Stimulated activated CD4-positive, alpha-beta T cell treated with anti-CD3 and anti-CD28 coated beads, Interleukin-1b, Interleukin-23, amount 100 ng/mL, for 4 hours (primary cell): ENCODE data around the gene LAPTM4A.
A peak's percentile ranks its signal among the peaks of the same experiment; 100 is the strongest.
"Not testable (repeated sequence)": the region's sequence is repeated elsewhere in the genome, so short reads cannot be mapped to it uniquely, and the experiment has no call there.

ENCODE experiments used
- DNase-seq, 2 donors: peaks; one replicate each; pipeline ENCODE4 v3.0.0-alpha.2; 2020; ENCODE audit warnings: low read depth in 2 of 2

The LAPTM4A gene

GRCh38 chr2:20050646-20051531 lies 539 bp downstream of the LAPTM4A start:
- peak in 1 of 2 donors; percentile 13 for DNase-seq

DNA sequence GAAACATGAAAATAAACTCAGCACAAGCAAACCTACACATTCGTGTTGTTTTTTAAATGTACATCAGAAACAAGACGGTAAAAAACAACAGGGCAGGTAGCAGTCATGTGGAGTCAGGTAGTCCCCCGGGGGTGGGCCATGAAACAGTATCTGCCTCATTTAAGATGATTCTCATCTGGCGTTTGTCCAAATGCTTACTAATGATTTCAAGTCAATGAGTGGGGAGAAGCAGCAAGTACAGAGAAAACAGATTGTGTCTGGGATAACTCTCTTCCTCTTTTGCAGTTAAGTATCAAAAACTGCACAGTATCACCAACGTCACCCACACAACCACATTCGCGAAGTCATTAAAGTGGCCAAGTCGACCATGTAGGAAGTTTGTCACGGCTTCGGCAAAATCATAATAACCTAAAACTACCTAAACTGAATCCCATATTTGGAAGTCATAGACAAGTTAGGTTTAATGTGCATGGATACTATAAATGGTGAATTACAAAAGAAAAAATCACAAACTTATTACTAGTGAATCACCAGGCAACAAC lies 1.3 kb downstream of the LAPTM4A start:
- DNase-seq = no peak

DNA sequence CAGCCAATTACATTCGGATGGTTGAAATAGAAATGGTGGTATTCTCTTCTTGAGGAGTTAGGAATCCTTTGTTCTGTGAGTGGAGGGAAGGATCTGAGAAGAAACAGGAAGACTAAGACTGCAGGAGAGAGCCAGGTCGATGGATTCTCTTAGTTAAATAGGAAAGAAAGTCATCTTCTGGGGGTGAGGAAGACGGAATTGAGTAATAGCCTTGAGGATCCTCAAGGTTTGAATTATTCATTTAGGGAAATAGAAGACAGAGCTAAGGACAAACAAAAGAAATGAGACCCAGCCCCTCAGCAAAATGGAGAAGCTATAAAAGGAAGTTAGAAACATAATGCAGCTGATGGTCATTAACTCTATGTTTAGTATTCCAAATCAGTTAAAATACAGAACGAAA lies 1.8 kb downstream of the LAPTM4A start:
- DNase-seq = no peak

DNA sequence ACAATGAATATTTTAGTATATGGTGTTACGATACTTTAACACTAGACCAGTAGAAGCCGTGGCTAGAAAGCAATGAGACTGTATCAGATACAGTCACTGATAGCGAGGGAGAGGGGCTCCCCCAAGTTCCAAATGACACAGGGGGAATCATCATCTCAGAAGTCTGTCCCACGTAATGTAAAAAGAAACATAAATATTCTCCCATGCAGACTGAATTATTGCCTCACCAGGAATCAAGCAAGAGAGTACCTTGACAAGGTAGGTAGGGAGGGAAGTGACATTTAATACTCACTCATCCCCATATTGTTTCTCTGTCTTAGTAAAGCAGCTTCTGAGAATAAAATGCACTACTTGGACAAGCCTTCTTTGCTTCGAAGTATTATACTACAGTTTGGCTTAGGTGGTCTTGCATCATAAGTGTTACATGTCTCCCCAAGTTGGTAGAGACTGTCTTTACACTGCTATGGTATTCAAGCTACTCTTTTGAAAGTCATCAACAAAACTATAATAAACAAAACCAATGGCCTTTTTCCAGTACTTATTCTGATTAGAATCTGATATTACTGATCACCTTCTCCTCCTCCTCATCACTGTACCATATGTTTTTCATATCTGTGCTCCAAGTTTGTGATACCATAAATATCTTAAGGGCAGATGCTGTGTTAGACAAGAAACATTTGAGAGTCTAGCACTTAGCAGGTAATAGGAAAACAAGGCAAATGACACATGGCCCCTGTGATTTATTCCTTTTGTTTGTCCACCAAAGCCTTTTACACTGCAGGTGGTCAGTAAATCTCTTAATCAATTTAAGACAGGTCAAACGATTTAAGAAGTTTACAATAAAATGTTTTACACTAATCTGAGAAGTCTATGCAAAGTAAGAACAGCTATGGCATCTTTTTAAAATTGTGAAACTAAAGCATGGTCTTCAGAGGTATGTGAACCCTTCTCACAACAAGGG lies 2.7 kb downstream of the LAPTM4A start:
- no peak for DNase-seq

DNA sequence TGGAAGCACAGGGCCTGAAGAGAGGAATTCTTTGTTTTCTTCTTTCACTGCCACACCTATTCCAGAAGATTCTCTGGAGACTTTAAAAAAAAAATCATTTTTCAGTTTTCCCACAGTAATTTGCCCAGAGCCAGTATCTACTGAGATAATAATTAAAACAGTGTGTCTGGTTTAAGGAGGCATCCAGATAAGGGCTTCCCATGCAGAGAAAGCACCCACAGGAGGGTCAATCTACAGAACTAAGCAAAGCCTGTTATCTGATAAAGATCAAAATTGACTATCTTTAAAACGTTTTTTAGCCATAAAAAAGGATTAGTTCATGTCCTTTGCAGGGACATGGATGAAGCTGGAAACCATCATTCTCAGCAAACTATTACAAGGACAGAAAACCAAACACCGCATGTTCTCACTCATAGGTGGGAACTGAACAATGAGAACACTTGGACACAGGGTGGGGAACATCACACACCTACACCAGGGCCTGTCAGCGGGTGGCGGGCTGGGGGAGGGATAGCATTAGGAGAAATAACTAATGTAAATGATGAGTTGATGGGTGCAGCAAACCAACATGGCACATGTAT lies 5.6 kb downstream of the LAPTM4A start:
- not testable (repeated sequence) for DNase-seq

DNA sequence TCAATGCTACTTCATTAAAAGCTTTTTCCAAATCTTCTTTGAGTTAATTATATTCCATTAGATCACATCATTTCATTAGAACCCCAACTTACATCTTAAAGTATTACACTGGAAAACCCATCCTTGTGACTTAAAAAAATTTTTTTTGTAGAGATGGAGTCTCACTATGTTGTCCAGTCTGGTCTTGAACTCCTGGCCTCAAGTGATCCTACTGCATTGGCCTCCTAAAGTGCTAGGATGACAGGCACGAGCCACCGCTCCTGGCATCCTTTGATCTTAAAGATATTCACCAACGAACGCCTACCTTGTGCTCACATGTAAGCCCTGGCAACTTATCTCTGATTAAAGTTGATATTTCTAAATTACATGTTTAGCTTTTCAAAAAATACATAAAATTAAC lies 6.7 kb downstream of the LAPTM4A start:
- no peak for DNase-seq

DNA sequence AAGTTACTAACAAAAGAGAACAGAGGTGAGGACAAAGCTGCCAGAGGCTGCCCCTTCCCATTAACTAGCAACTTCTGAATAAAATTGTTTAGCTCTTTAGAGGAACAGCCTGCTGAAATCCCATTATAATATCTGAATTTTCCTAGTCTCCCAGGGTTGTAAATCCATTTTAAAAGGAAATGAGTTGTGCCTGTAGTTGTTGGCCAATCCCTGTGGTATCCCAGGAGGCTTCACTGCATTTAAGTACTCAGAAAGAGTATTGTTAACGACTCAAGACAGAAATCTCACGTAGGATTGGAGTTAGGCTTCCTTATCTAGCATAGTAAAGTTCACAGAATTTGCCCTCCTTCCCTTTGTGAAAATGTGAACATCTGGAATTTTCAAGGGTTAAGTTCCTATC lies 8.9 kb downstream of the LAPTM4A start:
- no peak for DNase-seq

DNA sequence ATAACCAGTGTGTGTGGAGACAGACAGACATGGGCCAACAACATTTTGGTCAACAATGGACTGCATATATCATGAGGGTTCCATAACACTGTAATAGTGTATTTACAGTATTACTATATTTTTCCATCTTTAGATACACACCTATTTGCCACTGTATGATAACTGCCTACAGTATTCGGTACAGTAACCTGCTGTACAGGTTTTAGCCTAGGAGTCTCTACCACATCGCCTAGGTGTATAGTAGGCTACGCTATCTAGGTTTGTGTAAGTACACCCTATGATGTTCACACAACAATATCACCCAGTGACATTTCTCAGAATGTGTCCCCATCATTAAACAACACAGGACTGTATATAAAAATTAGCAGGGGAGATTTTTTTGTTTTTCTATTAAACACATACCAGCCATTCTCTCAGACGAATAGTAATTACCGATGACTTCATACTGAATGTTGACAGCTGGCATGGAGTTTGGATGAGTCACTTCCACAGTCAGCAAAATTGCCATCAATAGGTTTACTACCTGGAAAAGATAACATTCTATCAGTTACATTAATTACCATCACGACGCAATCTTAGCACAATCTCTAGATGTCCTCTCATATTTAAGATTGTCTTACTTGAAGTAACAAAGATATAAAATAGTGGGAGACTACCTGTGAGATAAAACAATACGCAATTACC lies 10.8 kb downstream of the LAPTM4A start:
- DNase-seq = no peak

DNA sequence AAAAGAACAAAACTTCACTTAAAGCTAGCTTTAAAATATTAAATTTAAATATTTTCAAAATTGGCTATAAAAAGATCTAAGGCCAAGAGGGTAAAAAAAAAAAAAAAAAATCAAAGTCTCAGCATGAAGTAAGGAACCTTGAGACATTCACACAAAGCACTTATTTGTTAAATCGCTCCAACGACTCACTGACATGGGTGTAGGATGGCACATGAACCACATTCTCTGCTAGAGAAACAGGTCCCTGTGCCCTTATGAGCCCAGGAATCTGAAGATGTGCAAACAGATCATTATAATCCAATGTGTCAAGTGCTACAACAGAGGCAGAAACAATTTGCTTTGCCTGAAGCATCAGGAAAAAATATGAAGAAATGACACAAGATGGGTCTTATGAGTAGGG lies 13.8 kb downstream of the LAPTM4A start:
- DNase-seq = no peak

DNA sequence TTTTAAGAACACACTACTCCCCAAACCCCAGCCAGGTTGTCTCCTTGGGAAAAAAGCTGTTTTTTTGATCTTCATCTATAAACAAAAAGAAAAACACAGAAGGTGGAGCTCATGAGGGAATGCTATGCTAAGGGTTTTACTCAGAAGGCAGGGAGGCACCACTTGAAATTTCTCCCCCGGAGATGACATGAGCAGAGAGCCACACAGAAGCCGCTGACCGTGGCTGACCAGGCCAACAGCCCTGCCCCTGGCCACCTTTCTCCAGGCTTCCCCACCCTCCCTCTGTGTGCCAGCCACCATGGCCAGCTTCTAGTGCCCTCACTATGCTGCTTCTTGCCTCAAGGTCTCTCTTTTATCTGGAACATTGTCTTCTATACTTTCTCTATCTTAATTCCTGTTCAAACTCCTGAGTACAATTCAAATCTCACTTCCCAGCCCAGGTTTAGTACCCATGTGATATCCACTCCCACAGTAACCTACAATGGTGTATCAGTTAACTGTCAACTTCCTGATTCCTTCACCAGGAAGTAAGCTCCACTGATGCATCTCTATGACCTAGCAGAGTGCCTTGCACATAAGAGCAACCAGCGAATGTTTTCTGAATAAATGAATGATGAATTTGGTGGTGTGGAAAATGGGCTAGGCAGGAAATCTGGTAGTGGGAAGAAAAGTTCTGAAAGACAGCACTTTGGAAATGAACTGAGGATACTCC lies 15.3 kb downstream of the LAPTM4A start:
- no peak for DNase-seq

DNA sequence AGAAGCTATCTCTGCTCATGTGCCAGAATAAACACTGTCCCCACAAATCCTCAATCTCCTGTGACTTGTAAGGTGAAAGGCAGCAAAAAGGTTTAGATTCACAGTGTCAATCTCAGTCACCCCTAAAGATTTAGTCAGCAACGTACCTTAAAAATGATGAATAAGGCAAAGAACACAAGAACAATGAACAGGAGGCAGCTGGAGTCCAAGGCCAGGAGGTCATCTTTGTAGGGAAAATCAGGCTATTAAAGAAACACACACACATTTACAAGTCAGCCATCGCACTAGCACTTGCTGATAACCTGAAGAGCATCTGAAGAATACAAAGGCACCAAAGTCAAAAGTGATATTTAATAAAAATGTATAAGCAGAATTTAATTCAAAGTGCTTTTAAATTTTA lies 16.6 kb downstream of the LAPTM4A start:
- no peak for DNase-seq

- DNase-seq = no peak
These were observed 17.2 kb downstream of the LAPTM4A start for GRCh38 chr2:20034218-20034617.

GRCh38 chr2:20033322-20033721 lies 18.1 kb downstream of the LAPTM4A start:
- DNase-seq = no peak

GRCh38 chr2:20030224-20030623 lies 21.2 kb downstream of the LAPTM4A start:
- DNase-seq = no peak

GRCh38 chr2:20027705-20028434 lies 23.6 kb downstream of the LAPTM4A start:
- DNase-seq = no peak

DNA sequence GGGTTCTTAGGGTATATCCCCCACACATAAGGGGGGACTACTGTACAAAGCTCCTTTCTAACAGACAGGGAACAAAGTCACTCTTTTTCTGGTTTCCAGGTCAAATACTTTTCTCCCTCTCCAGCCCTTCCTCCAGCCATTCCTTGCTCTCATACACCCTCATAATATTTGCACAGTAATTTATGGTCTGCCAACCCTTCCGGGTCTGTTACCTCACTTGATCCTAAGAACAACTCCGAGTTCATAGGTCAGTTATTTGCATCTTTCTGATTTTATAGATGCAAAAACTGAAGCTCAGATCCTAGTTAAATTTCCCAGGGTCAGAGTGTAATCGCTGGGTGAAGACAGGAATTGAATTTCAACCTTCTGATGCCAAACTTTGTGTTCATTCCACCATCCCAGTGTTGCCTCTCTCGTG lies 24.2 kb downstream of the LAPTM4A start:
- no peak for DNase-seq

- no peak for DNase-seq
These were observed 26.2 kb downstream of the LAPTM4A start for GRCh38 chr2:20025065-20025786.

DNA sequence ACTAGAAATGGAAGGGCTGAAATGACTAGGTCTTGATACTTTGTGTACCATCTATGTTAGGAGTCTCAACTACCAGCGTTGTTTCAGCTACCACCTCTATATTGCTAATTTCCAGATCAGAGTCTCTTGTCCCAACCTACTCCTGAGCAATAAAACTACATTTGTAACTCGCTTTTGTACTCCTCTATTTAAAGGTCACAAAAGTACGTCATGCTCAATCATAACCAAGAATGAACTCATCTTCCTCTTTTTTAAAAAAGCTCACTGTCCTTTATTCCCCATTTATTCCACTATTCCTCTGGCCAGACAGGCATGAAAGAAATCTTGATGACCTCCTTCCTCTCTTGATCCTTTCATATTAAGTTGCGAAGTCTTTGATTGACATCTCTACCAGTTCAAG lies 27.7 kb downstream of the LAPTM4A start:
- DNase-seq = no peak

GRCh38 chr2:20021405-20022009 lies 29.9 kb downstream of the LAPTM4A start:
- no peak for DNase-seq
